GM23248 (cell line): ENCODE results near the gene SCN4A.

Experiments used
- EZH2 ChIP-seq: fragments of 200-600 bp; sonication (generic); IDR thresholded peaks from 2 replicates; pipeline ENCODE4 v1.6.1; 2018; ENCODE audit warnings: antibody characterized with exemption, mild to moderate bottlenecking; ENCODE audit not compliant: insufficient read depth, poor library complexity, severe bottlenecking
- EZH2phosphoT487 ChIP-seq: fragments of 200-600 bp; sonication (generic); IDR thresholded peaks from 2 replicates; pipeline ENCODE4 v1.6.1; 2018; ENCODE audit warnings: antibody characterized with exemption, moderate library complexity, mild to moderate bottlenecking, low read depth; ENCODE audit not compliant: insufficient read depth

GRCh38 chr17:63967953-63968352 lies 4.8 kb downstream of the SCN4A start:
- no peak for TF ChIP-seq EZH2
- no peak for TF ChIP-seq EZH2phosphoT487
